Astrocyte (in vitro differentiated cells and primary cell): ENCODE measurements around the gene ATG3.

Source experiments
- EZH2 ChIP-seq: IDR thresholded peaks from 2 replicates; pipeline ENCODE4 v1.6.1; 2012; ENCODE audit warnings: mild to moderate bottlenecking, low read length, inconsistent platforms; ENCODE audit not compliant: insufficient read depth
- TF ChIP-seq, protein P1 (sequence below): IDR thresholded peaks from 2 replicates; pipeline ENCODE4 v1.5.1; 2011; ENCODE audit warnings: low read depth, mild to moderate bottlenecking, inconsistent platforms, low read length, moderate library complexity; ENCODE audit not compliant: insufficient read depth

GRCh38 chr3:112607863-112608262 is 46.1 kb upstream of the ATG3 start:
- TF ChIP-seq, protein P1, sequence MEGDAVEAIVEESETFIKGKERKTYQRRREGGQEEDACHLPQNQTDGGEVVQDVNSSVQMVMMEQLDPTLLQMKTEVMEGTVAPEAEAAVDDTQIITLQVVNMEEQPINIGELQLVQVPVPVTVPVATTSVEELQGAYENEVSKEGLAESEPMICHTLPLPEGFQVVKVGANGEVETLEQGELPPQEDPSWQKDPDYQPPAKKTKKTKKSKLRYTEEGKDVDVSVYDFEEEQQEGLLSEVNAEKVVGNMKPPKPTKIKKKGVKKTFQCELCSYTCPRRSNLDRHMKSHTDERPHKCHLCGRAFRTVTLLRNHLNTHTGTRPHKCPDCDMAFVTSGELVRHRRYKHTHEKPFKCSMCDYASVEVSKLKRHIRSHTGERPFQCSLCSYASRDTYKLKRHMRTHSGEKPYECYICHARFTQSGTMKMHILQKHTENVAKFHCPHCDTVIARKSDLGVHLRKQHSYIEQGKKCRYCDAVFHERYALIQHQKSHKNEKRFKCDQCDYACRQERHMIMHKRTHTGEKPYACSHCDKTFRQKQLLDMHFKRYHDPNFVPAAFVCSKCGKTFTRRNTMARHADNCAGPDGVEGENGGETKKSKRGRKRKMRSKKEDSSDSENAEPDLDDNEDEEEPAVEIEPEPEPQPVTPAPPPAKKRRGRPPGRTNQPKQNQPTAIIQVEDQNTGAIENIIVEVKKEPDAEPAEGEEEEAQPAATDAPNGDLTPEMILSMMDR: no peak
- no peak for TF ChIP-seq EZH2
